Adrenal gland (tissue), 5 donors: Measurements from ENCODE around the gene HOXA9.

ENCODE experiments used
- CTCF ChIP-seq, 6 experiments: fragments of 450-650 bp in 4 of 6; fragments of 200-600 bp in 2 of 6; sonication (generic) in 1 of 6; IDR thresholded peaks; 1 replicate in 5 of 6; 2 replicates in 1 of 6; pipeline versions ENCODE4 v1.5.1 to v1.8.0; 2016 to 2021; ENCODE audit warnings: antibody characterized with exemption in 6 of 6, mild to moderate bottlenecking in 2 of 6, moderate library complexity in 1 of 6
- POLR2A ChIP-seq, 2 donors: fragments of 450-650 bp; IDR thresholded peaks; one replicate each; pipeline ENCODE4 v1.6.1; 2017; ENCODE audit warnings: antibody characterized with exemption in 2 of 2, mild to moderate bottlenecking in 2 of 2, moderate library complexity in 1 of 2
- donor health status: DM: no; HTN: no; CAD: no.

GRCh38 chr7:27142580-27143022 lies 22.7 kb downstream of the HOXA9 start:
- TF ChIP-seq POLR2A (IDR thresholded peaks at IDR 0.05): no peak
- TF ChIP-seq CTCF (IDR thresholded peaks at IDR 0.05): no peak
